Stimulated activated CD4-positive, alpha-beta T cell treated with anti-CD3 and anti-CD28 coated beads, TNF-alpha, amount 100 ng/mL, for 1 hour (primary cell): Measurements from ENCODE around the gene ZNF280B.

Experiments used
- DNase-seq, 3 donors: peaks; one replicate each; pipeline ENCODE4 v3.0.0-alpha.2; 2020; ENCODE audit warnings: low read depth in 3 of 3, low spot score in 1 of 3

The ZNF280B gene

GRCh38 chr22:22508274-22509176 lies at the start of gene ZNF280B:
Gene ZNF280B (minus strand): TSS chr22:22508742. CDS start chr22:22489398, 19,344 bp downstream.
- peak; percentile 32 to 74 (median 60) for DNase-seq

- no peak for DNase-seq
Observed at GRCh38 chr22:22556995-22557925, 48.7 kb upstream of the ZNF280B start.

GRCh38 chr22:22556578-22556977 lies 48.0 kb upstream of the ZNF280B start:
- DNase-seq: no peak

GRCh38 chr22:22555596-22555995 lies 47.1 kb upstream of the ZNF280B start:
- DNase-seq: no peak

- no peak for DNase-seq
Observed at GRCh38 chr22:22554587-22555284, 46.2 kb upstream of the ZNF280B start.

GRCh38 chr22:22553735-22554586 lies 45.4 kb upstream of the ZNF280B start:
- DNase-seq: no peak

GRCh38 chr22:22553141-22553540 lies 44.6 kb upstream of the ZNF280B start:
- no peak for DNase-seq

GRCh38 chr22:22552630-22553029 lies 44.1 kb upstream of the ZNF280B start:
- DNase-seq: no peak

GRCh38 chr22:22550789-22551434 lies 42.4 kb upstream of the ZNF280B start:
- no peak for DNase-seq

- no peak for DNase-seq
Observed at GRCh38 chr22:22548910-22549309, 40.4 kb upstream of the ZNF280B start.

- no peak for DNase-seq
Observed at GRCh38 chr22:22548317-22548716, 39.8 kb upstream of the ZNF280B start.

GRCh38 chr22:22547692-22548300 lies 39.3 kb upstream of the ZNF280B start:
- DNase-seq: no peak

- DNase-seq: no peak
Observed at GRCh38 chr22:22547226-22547625, 38.7 kb upstream of the ZNF280B start.

- DNase-seq: no peak
Observed at GRCh38 chr22:22546490-22546889, 37.9 kb upstream of the ZNF280B start.

GRCh38 chr22:22545084-22545483 lies 36.5 kb upstream of the ZNF280B start:
- no peak for DNase-seq

GRCh38 chr22:22538226-22538989 lies 29.9 kb upstream of the ZNF280B start:
- no peak for DNase-seq

- DNase-seq: no peak
Observed at GRCh38 chr22:22536916-22537315, 28.4 kb upstream of the ZNF280B start.

- DNase-seq: no peak
Observed at GRCh38 chr22:22536515-22536914, 28.0 kb upstream of the ZNF280B start.

GRCh38 chr22:22535662-22536061 lies 27.1 kb upstream of the ZNF280B start:
- DNase-seq: no peak
